Measurements from ENCODE around the gene STPG4.

DNA sequence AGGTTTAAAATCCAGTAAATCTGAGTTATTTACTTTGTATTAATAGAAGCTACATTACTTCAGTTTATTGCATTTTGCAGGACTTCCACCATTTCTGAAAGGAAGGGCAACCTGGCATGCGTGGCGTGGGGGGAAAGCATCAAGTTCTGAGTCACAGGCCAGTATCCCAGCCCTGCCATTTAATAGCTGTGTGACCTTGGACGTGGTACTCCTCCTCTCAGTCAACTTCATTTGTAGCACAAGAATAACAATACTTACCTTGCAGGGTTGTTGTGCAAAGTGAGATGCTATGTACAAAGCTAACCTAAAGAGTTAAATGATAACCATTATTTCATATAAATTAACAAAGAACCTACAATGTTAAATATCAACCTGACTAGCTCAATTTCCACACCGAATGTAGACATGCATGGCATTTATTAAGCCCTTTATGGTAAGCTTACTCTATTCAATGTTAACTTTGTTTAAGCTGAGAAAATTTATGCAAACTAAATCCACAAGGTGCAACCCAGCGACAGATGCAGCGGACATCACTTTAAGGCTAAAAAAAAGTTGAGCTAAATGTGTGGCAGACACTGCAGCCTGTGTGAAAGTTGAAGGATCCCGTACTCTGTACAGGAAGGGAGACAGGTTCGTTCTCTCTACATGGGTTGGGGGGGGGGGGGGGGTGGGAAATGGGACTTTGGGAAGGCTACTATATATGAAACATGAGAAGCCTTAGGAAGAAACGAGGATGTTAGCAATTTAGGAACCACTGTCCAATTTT lies 17.2 kb upstream of the STPG4 start:
- TF ChIP-seq SIX5 (IDR thresholded peaks at IDR 0.05; ENCODE audit: low read depth, low read length): no peak
- TF ChIP-seq FOSL1 (IDR thresholded peaks at IDR 0.05; ENCODE audit: insufficient read depth, low read depth, low read length): no peak
- no peak for TF ChIP-seq CTCF (IDR thresholded peaks at IDR 0.05; ENCODE audit: control extremely low read depth in 1 of 3, insufficient read depth in 1 of 3, low read depth in 1 of 3, low read length in 3 of 3)
- TF ChIP-seq SP2 (IDR thresholded peaks at IDR 0.05; ENCODE audit: low read length): no peak
- TF ChIP-seq POLR2A (IDR thresholded peaks at IDR 0.05; ENCODE audit: control extremely low read depth in 1 of 2, low read depth in 2 of 2, low read length in 2 of 2): no peak

All from H1 (cell line).